B cell (primary cell): ENCODE results near the gene SPOCK3. TPM values are rescaled to one million over a fixed set of nuclear protein-coding genes. Genes with fewer than 3 reads are reported as not detected.

Experiments used
- ATAC-seq: fragments of 200-7000 bp; cut with Tn5 transposase; one replicate; pipeline ENCODE4 v1.10.0; 2021; ENCODE audit warnings: low read depth, mild to moderate bottlenecking, moderate number of reproducible peaks, moderate library complexity
- CTCF ChIA-PET: fragments of 350-600 bp; sonication (Branson Sonifier 250); formaldehyde crosslinking; loops from one replicate; lab custom pipeline; 2021; ENCODE audit warnings: antibody characterized with exemption, inconsistent platforms; lab: Charles Lee
- POLR2A ChIA-PET: fragments of 350-600 bp; sonication (Branson Sonifier 250); formaldehyde crosslinking; loops from one replicate; lab custom pipeline; 2021; ENCODE audit warnings: antibody characterized with exemption; lab: Charles Lee
- DNase-seq: peaks from one replicate; pipeline ENCODE4 v3.0.0; 2013
- H2AFZ ChIP-seq: 2 replicates; pipeline ENCODE4 v1.6.1; 2012; ENCODE audit warnings: mild to moderate bottlenecking, low read depth, low read length; ENCODE audit not compliant: insufficient read depth, poor library complexity, severe bottlenecking
- H3K27ac ChIP-seq, 2 donors: 1 replicate in 1 of 2; 2 replicates in 1 of 2; pipeline ENCODE4 v1.5.1; 2012 to 2013; ENCODE audit warnings: low read length in 2 of 2, mild to moderate bottlenecking in 2 of 2, moderate library complexity in 1 of 2
- H3K27me3 ChIP-seq, 4 experiments: fragments of 200-600 bp in 1 of 4; sonication (generic) in 1 of 4; replicated peaks in 1 of 4; 1 replicate in 2 of 4; 2 replicates in 2 of 4; pipeline versions ENCODE4 v1.6.1 to v1.7.0; 2013 to 2016; ENCODE audit warnings: low read length in 3 of 4, mild to moderate bottlenecking in 2 of 4, mixed read lengths in 1 of 4, moderate library complexity in 1 of 4; ENCODE audit not compliant: insufficient read depth in 4 of 4, control insufficient read depth in 3 of 4; ENCODE audit errors: control extremely low read depth in 1 of 4
- H3K36me3 ChIP-seq, 2 experiments: replicated peaks in 1 of 2; 1 replicate in 1 of 2; 2 replicates in 1 of 2; pipeline versions ENCODE4 v1.6.1 to v1.7.1; 2013; ENCODE audit warnings: low read length in 1 of 2; ENCODE audit not compliant: insufficient read depth in 2 of 2, control insufficient read depth in 1 of 2; ENCODE audit errors: control extremely low read depth in 1 of 2, extremely low read depth in 1 of 2
- H3K4me1 ChIP-seq, 2 donors: fragments of 200-600 bp in 1 of 2; sonication (generic) in 1 of 2; 1 replicate in 1 of 2; 2 replicates in 1 of 2; pipeline versions ENCODE4 v1.5.1 to v1.6.1; 2013 to 2017; ENCODE audit warnings: low read length in 2 of 2; ENCODE audit not compliant: control insufficient read depth in 2 of 2, insufficient read depth in 2 of 2
- H3K4me2 ChIP-seq: replicated peaks from 2 replicates; pipeline ENCODE3; 2012; ENCODE audit warnings: mild to moderate bottlenecking, low read depth, low read length; ENCODE audit not compliant: poor library complexity, severe bottlenecking
- H3K4me3 ChIP-seq, 5 experiments: fragments of 200-600 bp in 1 of 5; sonication (generic) in 1 of 5; 1 replicate in 3 of 5; 2 replicates in 2 of 5; pipeline versions ENCODE4 v1.5.1 to v1.7.0; 2011 to 2016; ENCODE audit warnings: low read length in 4 of 5, mild to moderate bottlenecking in 4 of 5, low read depth in 2 of 5, control low read depth in 1 of 5, moderate library complexity in 1 of 5; ENCODE audit not compliant: insufficient read depth in 1 of 5; ENCODE audit errors: control extremely low read depth in 1 of 5, extremely low read depth in 1 of 5
- H3K79me2 ChIP-seq: fragments of 200-600 bp; sonication (generic); one replicate; pipeline ENCODE4 v1.6.0; 2016; ENCODE audit warnings: low read length; ENCODE audit not compliant: control insufficient read depth, insufficient read depth
- H3K9ac ChIP-seq: fragments of 200-600 bp; sonication (generic); 2 replicates; pipeline ENCODE4 v1.6.1; 2017; ENCODE audit warnings: mild to moderate bottlenecking, low read length, moderate library complexity
- H3K9me3 ChIP-seq, 3 donors: one replicate each; pipeline versions ENCODE4 v1.6.1 to v1.7.1; 2013; ENCODE audit warnings: low read length in 2 of 3; ENCODE audit not compliant: control insufficient read depth in 2 of 3, insufficient read depth in 1 of 3; ENCODE audit errors: control extremely low read depth in 1 of 3
- H4K20me1 ChIP-seq: 2 replicates; pipeline ENCODE4 v1.6.0; 2012; ENCODE audit warnings: mild to moderate bottlenecking, low read length; ENCODE audit not compliant: insufficient read depth, control insufficient read depth, poor library complexity, severe bottlenecking
- H3K27ac Mint-ChIP-seq: one replicate; pipeline ENCODE4 v1.8.0; 2021; ENCODE audit warnings: mixed read lengths
- H3K27me3 Mint-ChIP-seq: one replicate; pipeline ENCODE4 v1.8.0; 2021; ENCODE audit warnings: mixed read lengths
- H3K4me1 Mint-ChIP-seq: one replicate; pipeline ENCODE4 v1.8.0; 2021; ENCODE audit warnings: mixed read lengths
- H3K4me3 Mint-ChIP-seq: one replicate; pipeline ENCODE4 v1.8.0; 2021; ENCODE audit warnings: mixed read lengths
- H3K9me3 Mint-ChIP-seq: one replicate; pipeline ENCODE4 v1.8.0; 2022; ENCODE audit warnings: mixed read lengths; ENCODE audit not compliant: insufficient read depth
- CTCF ChIP-seq: fragments of 200-600 bp; IDR thresholded peaks from one replicate; pipeline ENCODE4 v1.8.0; 2022; ENCODE audit warnings: antibody characterized with exemption, mild to moderate bottlenecking
- EZH2 ChIP-seq: IDR thresholded peaks from 2 replicates; pipeline ENCODE4 v1.6.1; 2012; ENCODE audit warnings: borderline replicate concordance, low read depth, mild to moderate bottlenecking, moderate library complexity, low read length; ENCODE audit not compliant: insufficient read depth, poor library complexity, severe bottlenecking
- WGBS: methylation state at CpG from one replicate; pipeline ENCODE4 v1.1.5; 2013; ENCODE audit warnings: missing lambda C conversion rate; ENCODE audit not compliant: insufficient coverage; 5-methylcytosine and 5-hydroxymethylcytosine counted together
- intact Hi-C: fragments of 100-400 bp; cut with micrococcal nuclease; formaldehyde crosslinking; loops from one replicate; pipeline ENCODE4 v1.10.0; 2022
- polyA plus RNA-seq: library from polyadenylated mRNA; depleted of rRNA; stranded (reverse); fragments of >200 nt; gene quantifications from 2 replicates; pipeline ENCODE4 v1.2.3, GENCODE V29; 2012
- total RNA-seq, 2 donors: library from RNA; stranded (reverse); fragments of 120-200 nt in 1 of 2; gene quantifications; 1 replicate in 1 of 2; 2 replicates in 1 of 2; pipeline versions ENCODE4 v1.2.3 to v1.2.4, GENCODE V29; 2013 to 2022

Gene SPOCK3
- total and polyA plus RNA-seq, 2 donors (not counting 1 experiment from before 2014, with no cell fraction given), result not detected

GRCh38 chr4:166823126-166823525 lies 411.2 kb downstream of the SPOCK3 start:
- TF ChIP-seq CTCF, result no peak
- TF ChIP-seq EZH2, result no peak
- no peaks in the 10 kb centered on the region for H3K4me1 Mint-ChIP-seq
- no peak overlapping the region for H3K4me3 Mint-ChIP-seq
- no peaks in the 10 kb centered on the region for H3K36me3 ChIP-seq
- H4K20me1 ChIP-seq, result no peaks in the 10 kb centered on the region
- no peaks in the 10 kb centered on the region for H3K9me3 ChIP-seq
- DNase-seq, result no peak
- ChIA-PET POLR2A (no interaction called here), CTCF (no interaction called here)
- H3K4me2 ChIP-seq, result no peak overlapping the region
- H3K27me3 ChIP-seq, result no peaks in the 10 kb centered on the region
- peaks cover 3% of the 10 kb centered on the region for H3K9me3 Mint-ChIP-seq
- intact Hi-C loops, result no loop called here
- WGBS, result no CpG with 5 or more reads among the region's 1 CpG
- no peak overlapping the region for H3K27ac ChIP-seq
- no peak for ATAC-seq
- no peak overlapping the region for H3K9ac ChIP-seq
- H2AFZ ChIP-seq, result no peak overlapping the region
- no peak overlapping the region for H3K4me3 ChIP-seq
- no peaks in the 10 kb centered on the region for H3K79me2 ChIP-seq
- no peaks in the 10 kb centered on the region for H3K4me1 ChIP-seq
- no peak overlapping the region for H3K27ac Mint-ChIP-seq
- no peaks in the 10 kb centered on the region for H3K27me3 Mint-ChIP-seq

GRCh38 chr4:166822386-166822785 lies 411.9 kb downstream of the SPOCK3 start:
- H3K4me3 ChIP-seq, result no peak overlapping the region
- no peaks in the 10 kb centered on the region for H3K27me3 ChIP-seq
- H4K20me1 ChIP-seq, result no peaks in the 10 kb centered on the region
- Mint-ChIP-seq H3K27me3 (no peaks in the 10 kb centered on the region), H3K4me3 (no peak overlapping the region), H3K9me3 (peaks cover 3% of the 10 kb centered on the region), H3K4me1 (no peaks in the 10 kb centered on the region), H3K27ac (no peak overlapping the region)
- no peak for ATAC-seq
- TF ChIP-seq EZH2, result no peak
- TF ChIP-seq CTCF, result no peak
- H3K4me1 ChIP-seq, result no peaks in the 10 kb centered on the region
- no peak overlapping the region for H2AFZ ChIP-seq
- H3K4me2 ChIP-seq, result no peak overlapping the region
- H3K9me3 ChIP-seq, result no peaks in the 10 kb centered on the region
- ChIA-PET CTCF (no interaction called here), POLR2A (no interaction called here)
- DNase-seq, result no peak
- no peaks in the 10 kb centered on the region for H3K36me3 ChIP-seq
- intact Hi-C loops, result no loop called here
- 100% methylated on average over 1 of the region's 4 CpGs for WGBS
- no peak overlapping the region for H3K9ac ChIP-seq
- H3K79me2 ChIP-seq, result no peaks in the 10 kb centered on the region
- H3K27ac ChIP-seq, result no peak overlapping the region
